Nephron (organoid): ENCODE measurements around the gene MACROD2.

Source experiments
- H3K27ac Mint-ChIP-seq, 3 experiments: 2 replicates each; pipeline ENCODE4 v1.8.0; 2020; ENCODE audit warnings: mixed read lengths in 3 of 3, mild to moderate bottlenecking in 2 of 3, moderate library complexity in 1 of 3
- H3K27me3 Mint-ChIP-seq: 2 replicates; pipeline ENCODE4 v1.8.0; 2021; ENCODE audit warnings: low read depth, mild to moderate bottlenecking, moderate library complexity, mixed read lengths
- H3K36me3 Mint-ChIP-seq: 2 replicates; pipeline ENCODE4 v1.8.0; 2020; ENCODE audit warnings: low read depth, mixed read lengths
- H3K4me1 Mint-ChIP-seq: 2 replicates; pipeline ENCODE4 v1.8.0; 2020; ENCODE audit warnings: mixed read lengths
- H3K4me3 Mint-ChIP-seq, 3 experiments: 2 replicates each; pipeline ENCODE4 v1.8.0; 2020; ENCODE audit warnings: mild to moderate bottlenecking in 3 of 3, mixed read lengths in 3 of 3, moderate library complexity in 2 of 3
- H3K9me3 Mint-ChIP-seq: 2 replicates; pipeline ENCODE4 v1.8.0; 2020; ENCODE audit warnings: mixed read lengths
- TF ChIP-seq, protein P1 (sequence below), 3 experiments: fragments of 200-600 bp; sonication (generic); IDR thresholded peaks; one replicate each; pipeline ENCODE4 v1.5.0; 2021; ENCODE audit warnings: antibody characterized with exemption in 3 of 3; ENCODE audit not compliant: unreplicated experiment in 3 of 3

Gene MACROD2

DNA sequence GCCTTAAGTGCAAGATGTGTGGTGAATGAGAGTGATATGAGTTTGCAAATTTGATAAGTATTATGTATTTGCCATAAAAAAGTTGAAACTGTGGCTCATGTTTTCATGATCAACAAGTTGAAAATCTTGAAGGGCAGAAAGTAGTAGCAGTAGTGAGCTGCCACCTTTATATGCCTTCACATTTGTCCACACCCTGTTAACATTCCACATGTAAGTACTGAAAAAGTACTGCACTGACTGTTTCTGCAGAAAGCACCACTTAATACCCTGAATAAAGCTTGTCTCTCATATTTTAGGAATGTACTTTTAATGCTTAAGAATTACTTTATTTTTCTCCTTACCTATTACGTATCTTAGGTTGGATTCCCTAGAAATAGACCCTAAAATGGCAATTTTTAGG is 296.2 kb downstream of the MACROD2 start:
- TF ChIP-seq, protein P1, sequence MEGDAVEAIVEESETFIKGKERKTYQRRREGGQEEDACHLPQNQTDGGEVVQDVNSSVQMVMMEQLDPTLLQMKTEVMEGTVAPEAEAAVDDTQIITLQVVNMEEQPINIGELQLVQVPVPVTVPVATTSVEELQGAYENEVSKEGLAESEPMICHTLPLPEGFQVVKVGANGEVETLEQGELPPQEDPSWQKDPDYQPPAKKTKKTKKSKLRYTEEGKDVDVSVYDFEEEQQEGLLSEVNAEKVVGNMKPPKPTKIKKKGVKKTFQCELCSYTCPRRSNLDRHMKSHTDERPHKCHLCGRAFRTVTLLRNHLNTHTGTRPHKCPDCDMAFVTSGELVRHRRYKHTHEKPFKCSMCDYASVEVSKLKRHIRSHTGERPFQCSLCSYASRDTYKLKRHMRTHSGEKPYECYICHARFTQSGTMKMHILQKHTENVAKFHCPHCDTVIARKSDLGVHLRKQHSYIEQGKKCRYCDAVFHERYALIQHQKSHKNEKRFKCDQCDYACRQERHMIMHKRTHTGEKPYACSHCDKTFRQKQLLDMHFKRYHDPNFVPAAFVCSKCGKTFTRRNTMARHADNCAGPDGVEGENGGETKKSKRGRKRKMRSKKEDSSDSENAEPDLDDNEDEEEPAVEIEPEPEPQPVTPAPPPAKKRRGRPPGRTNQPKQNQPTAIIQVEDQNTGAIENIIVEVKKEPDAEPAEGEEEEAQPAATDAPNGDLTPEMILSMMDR (IDR thresholded peaks at IDR 0.05; ENCODE audit: unreplicated experiment in 3 of 3): no peak
- Mint-ChIP-seq H3K9me3 (no peaks in the 10 kb centered on the region), H3K4me3 (no peak overlapping the region), H3K4me1 (no peaks in the 10 kb centered on the region), H3K27ac (no peak overlapping the region), H3K27me3 (peaks cover 7% of the 10 kb centered on the region), H3K36me3 (no peaks in the 10 kb centered on the region)

DNA sequence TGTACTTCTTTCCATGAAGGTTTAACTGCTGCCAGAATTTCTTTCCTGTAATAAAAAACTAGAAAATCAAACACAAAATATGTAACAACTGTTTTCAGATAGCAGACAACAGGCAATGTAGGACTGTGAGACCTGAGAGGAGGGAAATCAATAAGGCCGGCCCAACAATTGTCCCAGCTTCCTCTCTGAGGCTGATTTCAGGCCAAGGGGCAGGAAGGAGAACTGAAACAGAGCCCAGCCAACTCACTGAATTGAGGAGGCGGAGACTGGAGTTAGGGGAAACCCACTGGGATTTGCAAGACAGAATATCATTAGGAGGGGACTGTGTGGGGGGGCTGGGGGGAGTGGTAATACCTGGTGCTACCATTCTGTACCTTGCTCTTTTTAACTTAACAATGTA is 299.9 kb downstream of the MACROD2 start:
- Mint-ChIP-seq H3K27ac (no peak overlapping the region), H3K36me3 (no peaks in the 10 kb centered on the region), H3K4me1 (no peaks in the 10 kb centered on the region), H3K27me3 (peaks cover 7% of the 10 kb centered on the region), H3K4me3 (no peak overlapping the region), H3K9me3 (no peaks in the 10 kb centered on the region)
- TF ChIP-seq, protein P1 (IDR thresholded peaks at IDR 0.05; ENCODE audit: unreplicated experiment in 3 of 3): no peak

DNA sequence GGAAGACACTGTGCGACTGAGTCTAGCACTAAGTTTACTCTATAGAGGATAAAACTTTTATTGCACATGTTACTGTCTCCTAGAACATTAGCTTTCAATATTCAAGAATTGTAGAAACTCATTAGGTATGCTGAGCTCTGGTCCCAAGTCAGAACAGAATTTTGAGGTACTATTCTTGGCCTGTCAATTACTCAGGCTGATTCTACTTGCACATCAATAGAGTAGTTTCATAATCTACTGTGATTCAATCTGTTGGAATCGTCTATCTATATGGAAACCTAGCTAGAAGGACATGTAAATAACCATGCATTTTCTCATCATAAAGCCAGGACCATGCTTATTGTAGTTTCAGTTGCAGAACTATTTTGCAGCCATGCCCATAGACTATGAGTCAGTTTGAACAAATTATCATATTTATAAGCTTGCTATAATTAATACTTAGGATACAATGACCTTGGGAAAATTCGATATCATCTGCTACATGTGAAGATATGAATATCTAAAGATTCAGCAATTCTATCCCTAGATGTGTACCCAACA is 300.5 kb downstream of the MACROD2 start:
- Mint-ChIP-seq H3K36me3 (no peaks in the 10 kb centered on the region), H3K4me3 (no peak overlapping the region), H3K4me1 (no peaks in the 10 kb centered on the region), H3K27ac (no peak overlapping the region), H3K27me3 (peaks cover 7% of the 10 kb centered on the region), H3K9me3 (no peaks in the 10 kb centered on the region)
- TF ChIP-seq, protein P1 (IDR thresholded peaks at IDR 0.05; ENCODE audit: unreplicated experiment in 3 of 3): no peak

DNA sequence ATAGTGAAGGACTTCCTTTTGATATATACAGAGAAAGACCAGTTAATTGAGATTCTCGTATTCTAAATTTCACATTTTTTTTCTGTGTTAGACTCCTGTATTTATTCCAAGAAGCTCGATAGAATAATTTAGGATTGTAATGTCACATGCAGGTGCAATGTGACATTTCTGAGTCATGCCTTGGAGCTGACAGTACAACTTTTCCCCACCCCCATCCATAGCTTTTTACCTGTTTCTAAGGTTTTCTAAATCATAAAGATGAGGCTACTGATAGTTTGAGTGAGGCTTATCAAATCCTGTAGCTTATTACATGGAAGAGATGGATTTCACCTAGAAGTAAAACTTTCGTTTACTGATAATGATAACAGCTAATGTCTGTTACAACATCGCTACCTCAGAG is 304.5 kb downstream of the MACROD2 start:
- no peak overlapping the region for H3K4me3 Mint-ChIP-seq
- no peaks in the 10 kb centered on the region for H3K9me3 Mint-ChIP-seq
- H3K36me3 Mint-ChIP-seq: no peaks in the 10 kb centered on the region
- TF ChIP-seq, protein P1 (IDR thresholded peaks at IDR 0.05; ENCODE audit: unreplicated experiment in 3 of 3): no peak
- H3K27me3 Mint-ChIP-seq: no peaks in the 10 kb centered on the region
- no peak overlapping the region for H3K27ac Mint-ChIP-seq
- no peaks in the 10 kb centered on the region for H3K4me1 Mint-ChIP-seq

DNA sequence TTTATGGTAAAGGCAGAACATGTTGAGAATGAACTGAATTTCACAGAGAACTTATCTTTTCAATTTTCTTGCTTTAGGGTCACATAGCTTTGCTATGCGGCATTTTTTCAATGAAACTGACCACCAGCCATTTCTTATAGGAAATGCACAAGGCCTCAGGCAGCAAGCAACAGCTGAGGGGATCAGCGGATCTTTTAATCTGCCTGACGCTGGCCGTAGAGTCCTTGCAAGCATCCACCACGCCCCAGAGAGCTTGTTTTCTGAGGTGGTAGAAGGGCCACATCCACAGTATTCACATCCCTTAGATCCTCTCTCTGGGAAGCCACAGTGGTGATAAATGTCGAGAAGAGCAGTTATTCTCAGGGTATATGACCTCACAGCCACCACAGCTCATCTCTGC is 307.8 kb downstream of the MACROD2 start:
- Mint-ChIP-seq H3K27me3 (no peaks in the 10 kb centered on the region), H3K9me3 (no peaks in the 10 kb centered on the region), H3K4me1 (no peaks in the 10 kb centered on the region), H3K4me3 (no peak overlapping the region), H3K36me3 (no peaks in the 10 kb centered on the region), H3K27ac (peak overlapping the region; percentile 40 to 83 (median 73))
- TF ChIP-seq, protein P1 (IDR thresholded peaks at IDR 0.05; ENCODE audit: unreplicated experiment in 3 of 3): no peak

DNA sequence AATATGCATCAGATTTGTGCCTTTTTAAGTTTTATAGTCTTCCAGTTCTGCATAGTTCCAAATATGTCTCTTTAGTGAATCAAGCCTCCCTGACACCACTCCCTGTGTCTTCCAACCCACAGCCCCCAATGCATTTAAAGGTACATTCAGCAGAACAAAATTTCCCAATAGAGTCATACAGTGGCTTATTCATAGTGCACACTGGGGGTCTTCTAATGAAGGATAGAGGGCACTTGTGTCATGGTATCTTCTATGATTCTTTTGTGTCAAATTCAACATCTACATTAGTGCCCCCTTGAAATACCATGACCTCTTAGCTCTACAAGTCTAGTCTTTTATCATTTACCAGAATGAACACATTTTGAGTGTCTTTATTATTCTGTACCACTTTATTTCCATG is 308.3 kb downstream of the MACROD2 start:
- H3K27ac Mint-ChIP-seq: peak overlapping the region; percentile 40 to 83 (median 73)
- no peaks in the 10 kb centered on the region for H3K27me3 Mint-ChIP-seq
- no peaks in the 10 kb centered on the region for H3K9me3 Mint-ChIP-seq
- H3K4me1 Mint-ChIP-seq: no peaks in the 10 kb centered on the region
- H3K36me3 Mint-ChIP-seq: no peaks in the 10 kb centered on the region
- no peak overlapping the region for H3K4me3 Mint-ChIP-seq
- TF ChIP-seq, protein P1 (IDR thresholded peaks at IDR 0.05; ENCODE audit: unreplicated experiment in 3 of 3): no peak
